Inflammatory macrophage (primary cell): Measurements from ENCODE around the gene NDUFA13.
"Not testable (repeated sequence)": the region's sequence is repeated elsewhere in the genome, so short reads cannot be mapped to it uniquely, and the experiment has no call there.

ENCODE experiments used
- DNase-seq, 2 donors: peaks; one replicate each; pipeline ENCODE4 v3.0.0-alpha.2; 2020 to 2022
- total RNA-seq, 18 experiments: gene quantifications; one replicate each; lab custom pipeline; 2026; ENCODE audit warnings: mixed read lengths in 6 of 18, inconsistent platforms in 2 of 18; lab: John Stamatoyannopoulos, UW

The NDUFA13 gene
- 0.46 to 2.4 (median 1.1) reads per million in 18 experiments for total RNA-seq

GRCh38 chr19:19515642-19516519 is at the start of gene NDUFA13:
Gene NDUFA13, plus strand, starts transcription at chr19:19516225. Its CDS starts 14 bp downstream, at chr19:19516239.
- DNase-seq: peak; percentile 94 to 96

DNA sequence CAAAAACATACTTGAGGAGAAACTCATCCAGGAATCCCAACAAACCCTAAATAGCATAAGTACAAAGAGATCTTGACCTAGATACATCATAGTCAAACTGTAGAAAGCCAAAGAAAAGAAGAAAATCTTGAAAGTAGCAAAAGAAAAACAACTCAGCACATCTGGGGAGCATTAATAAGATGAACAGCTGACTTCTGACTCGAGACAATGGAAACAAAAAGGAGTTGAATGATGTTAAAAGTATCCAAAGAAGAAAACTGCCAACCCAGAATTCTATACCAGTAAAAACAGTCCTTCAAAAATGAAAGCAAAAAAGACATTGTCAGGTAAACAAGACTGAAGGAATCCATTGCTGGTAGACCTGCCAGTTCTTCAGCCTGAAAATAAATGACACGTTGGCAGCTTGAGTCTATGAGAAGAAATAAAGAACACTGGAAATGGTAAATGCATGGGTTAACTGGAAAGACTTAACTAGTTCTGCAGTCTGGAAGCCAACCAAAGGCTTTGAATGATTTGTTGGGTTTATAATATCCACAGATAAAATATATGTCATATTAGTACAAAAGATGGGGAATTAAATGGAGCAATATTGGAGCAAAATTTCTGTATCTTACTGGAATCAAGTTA is 47.5 kb upstream of the NDUFA13 start:
- DNase-seq: no peak

GRCh38 chr19:19470579-19470978 is 45.4 kb upstream of the NDUFA13 start:
- DNase-seq: peak in 1 of 2 donors; percentile 52

DNA sequence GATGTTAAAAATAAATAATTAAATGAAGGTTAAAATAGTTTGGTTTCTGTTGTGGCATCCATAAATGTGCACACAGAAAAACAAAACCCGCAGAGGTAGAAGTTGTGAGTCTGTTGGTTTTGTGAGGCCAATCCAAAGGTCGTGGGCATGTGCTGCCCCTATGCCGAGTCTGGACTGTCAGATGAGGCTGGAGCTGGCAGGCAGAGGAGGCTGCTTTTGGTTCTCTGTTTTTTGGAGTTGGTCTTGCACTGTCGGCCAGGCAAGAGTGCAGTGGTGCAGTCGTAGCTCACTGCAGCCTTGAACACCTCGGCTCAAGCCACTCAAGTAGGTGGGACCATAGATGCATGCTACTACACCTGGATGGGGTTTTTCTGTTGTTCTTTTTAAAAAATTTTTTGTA is 44.3 kb upstream of the NDUFA13 start:
- DNase-seq: no peak

DNA sequence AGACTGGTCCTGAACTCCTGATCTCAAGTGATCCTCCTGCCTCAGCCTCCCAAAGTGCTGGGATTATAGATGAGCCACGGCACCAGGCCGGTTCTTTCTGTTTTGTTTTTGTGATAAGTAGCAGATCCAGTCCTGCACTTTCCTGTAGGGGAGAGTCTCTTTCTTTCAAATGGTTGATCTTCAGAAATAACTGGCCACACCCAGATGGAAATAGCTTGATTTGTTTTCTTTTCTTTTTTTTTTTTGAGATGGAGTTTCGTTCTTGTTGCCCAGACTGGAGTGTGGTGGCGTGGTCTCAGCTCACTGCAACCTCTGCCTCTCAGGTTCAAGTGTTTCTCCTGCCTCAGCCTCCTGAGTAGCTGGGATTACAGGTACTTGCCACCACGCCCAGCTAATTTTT is 43.9 kb upstream of the NDUFA13 start:
- DNase-seq: not testable (repeated sequence)

GRCh38 chr19:19475015-19475765 is 40.8 kb upstream of the NDUFA13 start:
- no peak for DNase-seq

DNA sequence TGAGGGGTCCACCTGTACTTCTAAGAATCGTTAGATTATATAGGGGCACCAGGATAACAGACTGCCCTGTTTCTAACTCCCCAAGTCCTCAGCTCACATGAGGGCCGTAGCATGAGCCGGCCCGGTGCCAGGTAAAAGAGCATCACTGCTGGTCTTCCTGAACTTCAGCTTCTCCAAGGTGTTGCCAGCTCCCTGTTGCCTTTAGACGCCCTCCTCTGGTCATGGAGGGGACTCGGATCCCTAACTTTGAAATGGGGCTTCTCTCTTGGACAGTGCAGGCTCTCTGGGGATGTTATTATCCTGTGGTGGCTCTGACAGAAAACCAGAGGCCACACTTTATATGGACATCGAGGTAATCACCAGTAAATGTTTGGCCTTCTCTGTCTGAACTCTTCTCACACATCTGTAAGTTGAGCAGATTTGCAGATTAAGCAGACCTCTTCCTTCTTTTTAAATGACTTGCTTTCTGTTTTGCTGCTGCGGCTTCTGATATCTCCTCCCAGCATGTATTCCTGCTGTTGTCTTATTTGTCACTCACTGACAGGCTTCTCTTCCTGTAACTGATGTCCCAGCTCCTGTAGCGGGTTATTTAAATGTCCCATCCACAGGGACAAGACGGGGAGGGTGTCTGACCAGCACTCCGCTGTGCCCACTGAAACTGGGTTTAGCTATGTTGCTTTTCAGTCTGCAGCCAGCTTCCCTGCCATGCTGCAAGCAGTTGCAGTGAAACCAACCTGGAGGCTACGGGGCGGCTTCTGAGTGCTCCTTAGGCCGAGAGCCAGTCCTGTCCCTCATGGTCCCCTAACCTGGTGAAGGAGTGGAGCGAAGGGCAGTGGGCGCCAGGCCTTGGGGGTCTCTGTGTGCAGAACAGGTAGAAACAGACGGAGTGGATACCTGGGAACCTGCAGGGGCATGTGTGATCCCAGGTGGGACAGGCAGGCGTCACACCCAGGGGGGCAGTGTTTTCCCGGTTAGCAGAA is 39.9 kb upstream of the NDUFA13 start:
- DNase-seq: no peak

DNA sequence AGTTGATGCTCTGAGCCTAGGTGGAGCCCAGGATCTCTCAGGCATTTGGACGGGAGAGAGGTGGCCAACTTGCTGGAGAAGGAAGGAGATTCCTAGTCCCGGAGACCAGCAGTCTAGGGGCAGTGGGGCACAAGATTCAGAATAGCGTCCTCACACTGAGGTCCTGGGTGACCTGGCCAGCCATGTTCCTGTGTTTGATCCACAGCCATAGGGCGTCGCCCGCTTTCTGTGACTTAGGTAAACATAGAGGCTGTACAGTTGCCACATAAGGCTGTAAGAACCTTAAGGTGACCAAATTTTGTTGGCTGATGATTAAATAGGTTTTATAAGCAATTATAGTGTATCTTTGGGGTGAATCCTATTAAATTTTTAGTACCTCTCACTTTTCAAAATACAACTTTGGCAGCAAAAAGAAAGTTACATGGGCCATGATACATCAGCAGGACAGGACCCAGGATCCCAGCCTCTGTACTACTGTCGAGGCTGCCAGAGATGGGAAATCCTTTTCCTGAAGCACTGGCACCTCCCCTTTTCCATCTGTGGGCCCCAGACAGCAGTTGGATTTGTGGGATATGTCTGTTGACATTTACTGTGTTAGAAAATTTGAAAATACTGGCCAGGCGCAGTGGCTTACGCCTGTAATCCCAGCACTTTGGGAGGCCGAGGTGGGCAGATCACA is 38.2 kb upstream of the NDUFA13 start:
- no peak for DNase-seq

DNA sequence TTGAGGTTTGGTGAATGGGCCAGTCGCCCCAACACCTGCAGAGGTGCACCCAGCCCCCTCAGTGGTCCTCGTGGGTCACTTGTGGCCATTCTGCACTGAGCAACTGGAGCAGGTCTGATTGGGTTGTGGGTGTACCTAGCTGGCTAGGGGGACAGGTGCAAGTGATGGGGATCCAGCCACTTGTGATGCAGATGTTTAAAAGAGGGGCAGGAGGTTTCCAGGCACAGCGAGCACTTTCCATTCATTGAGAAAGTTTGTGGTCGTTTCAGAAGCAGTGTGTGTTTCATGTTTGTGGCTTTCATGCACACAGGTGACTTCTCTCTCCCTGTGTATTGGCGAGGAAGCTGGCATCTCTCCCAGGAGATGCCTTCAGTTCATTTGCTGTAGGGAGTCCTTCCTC is 35.3 kb upstream of the NDUFA13 start:
- no peak for DNase-seq

- DNase-seq: peak; percentile 13 to 61
These were observed 33.0 kb upstream of the NDUFA13 start for GRCh38 chr19:19482809-19483596.

GRCh38 chr19:19485161-19485997 is 30.6 kb upstream of the NDUFA13 start:
- DNase-seq: no peak

DNA sequence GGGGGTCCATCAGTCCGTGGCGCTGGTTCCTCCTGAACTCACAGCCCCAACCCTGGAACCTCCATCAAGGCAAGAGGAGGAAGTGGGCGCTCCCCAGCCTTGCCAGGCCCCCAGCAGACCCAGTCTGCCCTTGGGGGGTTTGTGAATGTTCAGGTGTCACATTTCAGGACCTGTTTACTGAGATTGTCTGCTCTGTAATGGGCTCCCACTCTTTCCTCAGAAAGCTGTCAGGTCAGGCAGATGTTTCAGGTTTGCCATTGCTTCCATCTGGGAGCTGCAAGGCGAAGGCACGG is 30.1 kb upstream of the NDUFA13 start:
- no peak for DNase-seq

- no peak for DNase-seq
These were observed 29.5 kb upstream of the NDUFA13 start for GRCh38 chr19:19486343-19487076.

DNA sequence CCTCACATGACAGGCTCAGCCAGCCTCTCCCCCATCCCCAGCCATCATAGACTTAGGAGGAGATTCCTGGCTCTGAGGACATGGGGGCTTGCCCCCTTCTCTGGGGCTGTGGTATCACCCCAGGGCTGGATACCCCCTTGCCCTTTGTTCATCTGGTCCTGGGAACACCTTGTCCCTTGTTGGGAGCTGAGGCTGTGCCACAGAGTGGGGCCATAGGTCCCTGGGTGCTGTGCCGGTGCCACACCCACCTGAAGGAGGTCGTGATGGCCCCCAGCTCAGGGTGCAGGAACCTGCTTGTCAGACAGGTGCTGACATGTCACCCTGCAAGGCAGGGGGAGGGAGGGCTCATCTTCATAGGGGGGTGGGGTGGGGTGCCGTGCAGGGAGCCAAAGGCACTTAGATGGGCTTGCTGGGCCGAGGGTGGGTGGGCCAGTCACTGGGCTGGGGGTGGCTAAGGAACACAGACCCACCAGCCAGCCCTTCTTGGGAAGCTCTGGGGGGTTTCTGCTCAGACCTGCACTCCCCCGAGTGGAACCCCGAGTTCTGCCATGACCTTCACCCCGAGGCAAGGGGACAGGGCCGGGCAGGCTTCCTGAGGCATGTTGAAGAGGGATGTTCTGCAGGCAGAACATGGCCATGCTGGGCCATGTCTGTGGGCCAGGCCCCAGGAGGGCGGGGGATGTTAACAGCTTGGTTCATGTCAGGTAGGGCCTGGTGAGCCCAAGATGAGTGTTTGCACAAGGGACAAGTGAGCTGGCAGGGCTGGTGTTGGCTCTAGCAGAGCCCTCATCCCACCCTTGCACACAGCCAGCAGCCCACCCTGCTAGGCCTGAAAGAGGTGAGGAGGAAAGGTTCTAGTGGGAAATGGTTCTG is 28.7 kb upstream of the NDUFA13 start:
- no peak for DNase-seq

DNA sequence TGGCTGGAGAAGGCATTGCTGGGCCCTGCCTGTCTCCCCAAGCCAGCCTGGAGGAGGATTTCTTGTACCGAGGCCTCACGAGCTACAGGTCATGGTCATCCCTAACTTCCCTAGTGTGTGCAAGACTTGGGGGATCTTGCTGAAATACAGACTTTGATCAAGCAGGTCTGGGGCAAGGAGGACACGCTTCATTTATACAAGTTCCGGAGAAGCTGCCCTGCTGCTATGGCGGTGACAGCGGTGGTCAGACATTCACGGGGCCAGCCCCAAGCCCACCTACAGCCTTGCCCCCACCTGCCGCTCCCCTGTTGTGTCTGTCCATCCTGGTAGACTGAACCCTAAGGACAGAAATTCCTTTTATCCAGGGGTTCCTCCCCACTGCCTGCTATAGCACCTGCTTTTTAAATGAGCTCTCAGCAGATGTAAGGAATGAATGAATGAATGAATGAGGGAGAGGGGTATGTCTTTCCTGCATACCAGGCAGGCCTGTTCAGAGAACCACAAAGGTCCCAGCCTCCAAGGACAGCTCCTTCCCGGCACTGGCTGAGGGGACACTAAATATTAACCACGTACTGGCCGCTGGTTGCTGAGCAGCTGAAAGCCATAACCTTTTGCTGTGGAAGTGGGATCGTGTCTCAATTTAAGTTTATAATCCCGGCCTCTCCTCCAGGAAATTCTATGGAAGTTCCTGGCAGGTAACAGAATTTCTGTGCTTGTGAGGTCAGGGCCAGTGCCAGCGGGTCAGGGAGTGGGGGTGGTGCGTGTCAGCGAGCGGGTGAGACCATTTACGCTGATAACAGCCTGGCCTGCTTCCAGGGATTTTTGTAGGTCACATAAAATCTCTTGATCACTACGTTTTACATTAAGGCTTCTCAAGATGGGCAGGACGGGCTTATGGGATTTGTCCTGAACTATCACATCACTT is 27.8 kb upstream of the NDUFA13 start:
- DNase-seq: peak; percentile 10 to 53

GRCh38 chr19:19488875-19489690 is 26.9 kb upstream of the NDUFA13 start:
- DNase-seq: peak; percentile 83 to 91
